ENCODE measurements around the gene FCMR.
A peak's percentile ranks its signal among the peaks of the same experiment; 100 is the strongest.

FCMR gene

GRCh38 chr1:206944703-206945102, 23.0 kb upstream of the FCMR start:
- Mint-ChIP-seq H3K36me3 (ENCODE audit: insufficient read depth) (peaks cover 3% of the 10 kb centered on the region), H3K4me3 (no peak overlapping the region), H3K9me3 (no peaks in the 10 kb centered on the region), H3K27ac (ENCODE audit: low read depth) (no peak overlapping the region), H3K4me1 (peaks cover 30% of the 10 kb centered on the region), H3K27me3 (peaks cover 14% of the 10 kb centered on the region)
- ATAC-seq (replicated peaks; ENCODE audit: extremely low read depth, poor library complexity, severe bottlenecking) (peak; percentile 94), DNase-seq (ENCODE audit: low spot score in 2 of 2) (peak in 1 of 2 donors; percentile 41)

GRCh38 chr1:206941766-206942418, 20.2 kb upstream of the FCMR start:
- H3K27ac Mint-ChIP-seq (ENCODE audit: low read depth): no peak overlapping the region
- no peaks in the 10 kb centered on the region for H3K9me3 Mint-ChIP-seq
- peaks cover 19% of the 10 kb centered on the region for H3K4me1 Mint-ChIP-seq
- ATAC-seq (replicated peaks; ENCODE audit: extremely low read depth, poor library complexity, severe bottlenecking): no peak
- peaks cover 14% of the 10 kb centered on the region for H3K27me3 Mint-ChIP-seq
- DNase-seq (ENCODE audit: low spot score in 2 of 2): no peak
- H3K4me3 Mint-ChIP-seq: no peak overlapping the region
- peaks cover 3% of the 10 kb centered on the region for H3K36me3 Mint-ChIP-seq (ENCODE audit: insufficient read depth)

DNA sequence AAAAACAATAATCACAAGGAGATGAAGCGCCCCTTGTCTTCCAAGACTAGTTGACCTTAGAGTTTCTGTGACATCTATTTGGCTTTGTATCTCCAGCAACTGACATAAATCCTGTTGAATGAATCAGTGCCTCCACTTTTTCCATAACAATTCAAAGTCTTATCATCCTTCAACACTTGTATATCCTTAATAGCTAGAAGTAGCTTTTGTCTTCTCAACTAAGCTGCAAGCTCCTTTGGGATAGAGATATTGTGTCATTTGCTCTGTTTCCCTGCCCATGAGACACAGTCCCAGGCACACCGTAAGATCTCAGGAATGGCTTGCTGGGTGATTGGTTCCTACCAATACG, 18.8 kb upstream of the FCMR start:
- peaks cover 11% of the 10 kb centered on the region for H3K4me1 Mint-ChIP-seq
- no peak for ATAC-seq (replicated peaks; ENCODE audit: extremely low read depth, poor library complexity, severe bottlenecking)

GRCh38 chr1:206939841-206940587, 18.3 kb upstream of the FCMR start:
- ATAC-seq (replicated peaks; ENCODE audit: extremely low read depth, poor library complexity, severe bottlenecking): no peak
- Mint-ChIP-seq H3K27ac (ENCODE audit: low read depth) (no peak overlapping the region), H3K4me3 (no peak overlapping the region), H3K27me3 (peaks cover 14% of the 10 kb centered on the region), H3K36me3 (ENCODE audit: insufficient read depth) (peaks cover 3% of the 10 kb centered on the region), H3K4me1 (peaks cover 7% of the 10 kb centered on the region), H3K9me3 (no peaks in the 10 kb centered on the region)
- DNase-seq (ENCODE audit: low spot score in 2 of 2): no peak

More for the DNA sequence above, 18.8 kb upstream of the FCMR start:
- Mint-ChIP-seq H3K4me3 (no peak overlapping the region), H3K27me3 (peaks cover 14% of the 10 kb centered on the region), H3K27ac (ENCODE audit: low read depth) (no peak overlapping the region), H3K36me3 (ENCODE audit: insufficient read depth) (peaks cover 3% of the 10 kb centered on the region), H3K9me3 (no peaks in the 10 kb centered on the region)
- no peak for DNase-seq (ENCODE audit: low spot score in 2 of 2)

DNA sequence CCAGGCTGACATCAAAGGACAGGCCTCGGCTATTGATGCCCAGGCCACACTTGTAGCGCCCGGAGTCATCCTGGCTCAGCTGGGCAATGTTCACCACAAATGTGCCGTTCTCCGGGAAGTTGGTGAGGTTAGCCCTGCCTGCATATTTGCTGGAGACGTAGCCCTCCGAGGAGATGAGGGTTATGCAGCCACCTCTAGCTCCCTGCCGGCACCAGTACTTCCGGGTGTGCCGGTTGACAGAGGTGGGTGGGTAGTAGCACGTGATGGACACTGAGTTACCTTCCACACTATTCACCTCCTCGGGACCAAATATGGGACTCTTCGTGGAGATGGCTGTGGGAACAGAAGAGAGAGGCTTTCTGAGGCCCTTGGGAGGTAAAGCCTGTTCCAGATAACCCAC, 17.4 kb upstream of the FCMR start:
- Mint-ChIP-seq H3K4me1 (no peaks in the 10 kb centered on the region), H3K27me3 (peaks cover 14% of the 10 kb centered on the region), H3K4me3 (no peak overlapping the region), H3K9me3 (no peaks in the 10 kb centered on the region), H3K36me3 (ENCODE audit: insufficient read depth) (no peaks in the 10 kb centered on the region), H3K27ac (ENCODE audit: low read depth) (no peak overlapping the region)
- ATAC-seq (replicated peaks; ENCODE audit: extremely low read depth, poor library complexity, severe bottlenecking) (no peak), DNase-seq (ENCODE audit: low spot score in 2 of 2) (no peak)

DNA sequence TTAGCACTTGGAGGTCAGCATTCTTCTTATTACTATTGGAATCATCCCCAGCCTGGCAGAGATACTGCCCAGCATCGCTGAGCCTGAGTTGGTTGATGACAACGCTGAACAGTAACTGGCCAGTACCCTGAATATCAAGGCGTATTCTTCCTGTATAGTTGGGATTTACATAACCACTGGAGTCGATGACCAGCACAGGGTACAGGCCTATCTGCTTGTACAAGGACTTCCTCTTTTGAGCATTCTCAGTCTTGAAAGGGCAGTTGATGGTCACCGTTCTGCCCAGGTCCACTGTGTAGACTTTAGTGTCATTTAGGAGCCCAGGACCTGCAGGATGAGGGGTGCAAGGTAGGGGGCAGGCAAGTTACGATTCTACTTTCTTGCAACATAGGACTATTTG, 15.7 kb upstream of the FCMR start:
- no peak for DNase-seq (ENCODE audit: low spot score in 2 of 2)
- Mint-ChIP-seq H3K27me3 (peaks cover 14% of the 10 kb centered on the region), H3K4me3 (no peak overlapping the region), H3K27ac (ENCODE audit: low read depth) (no peak overlapping the region), H3K4me1 (no peaks in the 10 kb centered on the region), H3K9me3 (no peaks in the 10 kb centered on the region), H3K36me3 (ENCODE audit: insufficient read depth) (peaks cover 1% of the 10 kb centered on the region)
- ATAC-seq (replicated peaks; ENCODE audit: extremely low read depth, poor library complexity, severe bottlenecking): no peak

DNA sequence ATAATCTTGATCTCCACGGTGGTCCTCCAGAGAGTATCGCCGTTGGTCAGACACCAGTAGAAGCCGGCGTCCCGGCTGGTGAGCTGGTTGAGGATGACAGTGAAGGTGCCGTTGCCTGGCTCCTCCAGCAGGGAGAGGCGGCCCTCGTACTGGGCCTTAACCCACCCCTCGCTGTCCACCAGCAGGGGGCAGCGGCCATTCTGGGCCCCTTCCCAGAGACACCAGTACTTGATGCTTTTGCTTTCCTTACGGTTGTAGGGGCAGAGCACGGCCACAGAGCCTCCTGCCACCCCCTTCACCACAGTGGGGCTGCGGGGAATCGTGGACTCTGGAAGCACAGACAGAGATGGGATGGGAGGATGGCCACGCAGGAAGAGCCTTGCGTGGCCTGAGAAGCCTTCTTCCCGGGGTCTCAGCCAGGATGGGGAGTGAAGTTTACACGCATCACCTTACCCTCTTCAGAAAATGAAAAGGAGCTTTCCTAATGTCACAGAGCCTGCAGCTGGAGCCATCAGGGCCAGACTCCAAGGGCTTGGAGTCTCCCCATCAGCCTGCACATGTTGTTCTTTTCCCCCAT, 13.8 kb upstream of the FCMR start:
- Mint-ChIP-seq H3K4me1 (peaks cover 7% of the 10 kb centered on the region), H3K4me3 (no peak overlapping the region), H3K36me3 (ENCODE audit: insufficient read depth) (peaks cover 1% of the 10 kb centered on the region), H3K9me3 (no peaks in the 10 kb centered on the region), H3K27me3 (peaks cover 8% of the 10 kb centered on the region), H3K27ac (ENCODE audit: low read depth) (no peak overlapping the region)
- DNase-seq (ENCODE audit: low spot score in 2 of 2) (no peak), ATAC-seq (replicated peaks; ENCODE audit: extremely low read depth, poor library complexity, severe bottlenecking) (no peak)

DNA sequence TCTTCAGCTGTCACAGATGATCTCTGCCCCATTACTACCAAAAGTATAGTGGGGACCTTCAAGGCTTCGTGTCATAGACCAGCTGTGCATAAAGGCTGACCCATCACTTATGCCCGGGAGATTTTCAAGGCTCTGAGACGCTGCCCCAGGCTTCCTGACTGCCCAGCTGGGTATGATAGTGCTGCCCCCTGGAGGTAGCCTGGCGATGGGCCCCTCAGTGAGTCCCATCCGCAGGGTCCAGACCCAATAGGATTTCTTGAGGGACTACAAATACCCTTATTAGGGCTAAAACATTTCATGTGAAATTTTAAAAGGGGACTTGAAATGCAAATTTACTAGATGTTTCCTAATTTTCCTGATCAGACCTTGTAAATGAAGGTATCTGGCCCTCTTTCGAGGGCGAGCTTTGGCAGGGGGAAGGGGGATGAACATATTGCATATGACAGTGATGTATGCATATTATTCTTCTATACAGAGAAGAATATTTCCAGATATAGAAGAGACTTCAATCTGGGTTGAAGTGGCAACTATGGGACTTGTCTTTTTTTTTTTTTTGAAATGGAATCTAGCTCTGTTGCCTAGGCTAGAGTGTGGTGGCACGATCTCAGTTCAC, 11.7 kb upstream of the FCMR start:
- DNase-seq (ENCODE audit: low spot score in 2 of 2): peak; percentile 52 to 61
- Mint-ChIP-seq H3K4me1 (peaks cover 19% of the 10 kb centered on the region), H3K36me3 (ENCODE audit: insufficient read depth) (peaks cover 1% of the 10 kb centered on the region), H3K27ac (ENCODE audit: low read depth) (no peak overlapping the region), H3K9me3 (no peaks in the 10 kb centered on the region), H3K27me3 (no peaks in the 10 kb centered on the region), H3K4me3 (no peak overlapping the region)
- ATAC-seq (replicated peaks; ENCODE audit: extremely low read depth, poor library complexity, severe bottlenecking): peak; percentile 59

GRCh38 chr1:206932177-206932576, 10.4 kb upstream of the FCMR start:
- Mint-ChIP-seq H3K27ac (ENCODE audit: low read depth) (no peak overlapping the region), H3K27me3 (no peaks in the 10 kb centered on the region), H3K9me3 (no peaks in the 10 kb centered on the region), H3K4me3 (no peak overlapping the region), H3K4me1 (peaks cover 19% of the 10 kb centered on the region), H3K36me3 (ENCODE audit: insufficient read depth) (peaks cover 1% of the 10 kb centered on the region)
- ATAC-seq (replicated peaks; ENCODE audit: extremely low read depth, poor library complexity, severe bottlenecking): no peak
- no peak for DNase-seq (ENCODE audit: low spot score in 2 of 2)

DNA sequence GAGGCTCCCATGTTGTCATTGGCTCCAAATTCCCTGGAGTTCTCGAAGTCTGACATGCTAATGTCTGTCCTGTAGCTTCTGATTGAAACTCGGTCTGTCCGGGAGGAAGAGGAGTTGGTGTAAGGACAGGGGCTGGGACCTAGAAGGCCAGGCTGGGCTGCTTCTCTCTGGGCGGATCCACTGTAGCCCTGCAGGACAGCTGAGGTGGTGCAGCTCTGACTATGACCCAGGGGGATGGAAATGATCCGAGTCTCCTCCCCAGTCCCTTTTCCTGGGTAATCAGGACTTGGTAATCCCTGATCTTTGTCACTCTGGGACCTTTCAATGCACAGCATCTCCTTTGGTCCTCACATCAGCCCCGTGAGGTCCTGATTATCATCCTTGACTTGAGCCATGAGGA, 10.0 kb upstream of the FCMR start:
- Mint-ChIP-seq H3K27me3 (no peaks in the 10 kb centered on the region), H3K36me3 (ENCODE audit: insufficient read depth) (peaks cover 1% of the 10 kb centered on the region), H3K4me1 (peaks cover 19% of the 10 kb centered on the region), H3K4me3 (no peak overlapping the region), H3K27ac (ENCODE audit: low read depth) (no peak overlapping the region), H3K9me3 (no peaks in the 10 kb centered on the region)
- DNase-seq (ENCODE audit: low spot score in 2 of 2): no peak
- no peak for ATAC-seq (replicated peaks; ENCODE audit: extremely low read depth, poor library complexity, severe bottlenecking)

DNA sequence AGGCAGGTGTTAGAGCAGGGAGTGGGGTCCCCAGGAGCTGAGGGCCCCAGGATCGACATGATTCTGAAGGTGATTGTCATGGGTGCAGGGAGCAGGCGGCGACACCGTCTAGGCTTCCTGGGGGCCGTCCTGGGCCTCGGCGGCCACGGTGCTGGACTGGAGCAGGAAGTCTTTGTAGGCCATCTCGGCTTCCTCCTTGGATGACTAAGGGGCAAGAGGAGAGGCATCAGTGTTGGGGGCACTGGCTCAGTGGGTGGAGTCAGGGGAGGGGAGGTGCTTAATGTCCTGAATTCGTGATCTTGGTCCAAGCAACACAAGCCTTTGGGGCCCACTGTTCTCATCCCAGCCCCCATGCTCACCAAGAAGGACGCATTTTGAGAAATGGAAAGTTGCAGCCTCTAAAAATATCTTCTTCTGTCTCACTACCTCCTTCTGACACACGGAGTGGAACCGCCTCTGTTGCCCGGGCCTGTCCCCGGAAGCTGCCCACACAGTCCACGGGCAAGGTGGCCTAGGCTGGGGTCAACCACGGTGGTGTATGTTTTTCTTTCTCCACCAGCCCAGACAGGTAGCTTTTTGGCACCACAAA, 8.6 kb upstream of the FCMR start:
- H3K36me3 Mint-ChIP-seq (ENCODE audit: insufficient read depth): peaks cover 1% of the 10 kb centered on the region
- H3K4me3 Mint-ChIP-seq: peak overlapping the region; percentile 52
- peak; percentile 20 for ATAC-seq (replicated peaks; ENCODE audit: extremely low read depth, poor library complexity, severe bottlenecking)
- no peaks in the 10 kb centered on the region for H3K9me3 Mint-ChIP-seq
- no peak for DNase-seq (ENCODE audit: low spot score in 2 of 2)
- H3K27ac Mint-ChIP-seq (ENCODE audit: low read depth): peak overlapping the region; percentile 89
- H3K27me3 Mint-ChIP-seq: no peaks in the 10 kb centered on the region
- H3K4me1 Mint-ChIP-seq: peaks cover 19% of the 10 kb centered on the region

DNA sequence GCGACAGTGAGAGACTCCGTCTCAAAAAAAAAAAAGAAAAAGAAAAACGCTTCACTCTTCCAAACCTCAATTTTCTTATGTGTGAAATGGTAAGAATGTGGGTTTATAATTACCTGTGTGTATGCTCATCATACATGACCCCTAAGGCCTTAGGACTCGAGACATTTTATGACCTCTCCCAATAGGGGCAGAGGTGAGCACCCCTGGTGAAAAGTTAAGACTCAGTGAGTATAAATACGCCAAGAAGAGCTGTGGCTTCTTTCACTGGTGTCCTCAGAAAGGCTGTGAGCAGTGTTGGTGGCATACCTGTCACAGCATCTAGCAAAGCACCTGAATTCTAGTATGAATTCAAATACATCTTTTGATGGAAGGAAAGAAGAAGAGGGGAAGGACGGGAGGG, 7.8 kb upstream of the FCMR start:
- Mint-ChIP-seq H3K36me3 (ENCODE audit: insufficient read depth) (peaks cover 1% of the 10 kb centered on the region), H3K4me1 (peaks cover 19% of the 10 kb centered on the region), H3K27ac (ENCODE audit: low read depth) (peak overlapping the region; percentile 89), H3K27me3 (no peaks in the 10 kb centered on the region), H3K9me3 (no peaks in the 10 kb centered on the region), H3K4me3 (no peak overlapping the region)
- ATAC-seq (replicated peaks; ENCODE audit: extremely low read depth, poor library complexity, severe bottlenecking) (no peak), DNase-seq (ENCODE audit: low spot score in 2 of 2) (no peak)

Measured in central memory CD8-positive, alpha-beta T cell (primary cell).